NCI-H460 (cell line): ENCODE measurements around the gene WFDC6. TPM values are rescaled to one million over a fixed set of nuclear protein-coding genes. Genes with fewer than 3 reads are reported as not detected.
A peak's percentile ranks its signal among the peaks of the same experiment; 100 is the strongest.
"Not testable (repeated sequence)": the region's sequence is repeated elsewhere in the genome, so short reads cannot be mapped to it uniquely, and the experiment has no call there.

Experiments used
- DNase-seq: peaks from one replicate; pipeline ENCODE4 v3.0.0-alpha.2; 2016; ENCODE audit warnings: low read depth; ENCODE audit errors: extremely low read depth
- polyA plus RNA-seq: library from polyadenylated mRNA; depleted of rRNA; stranded (reverse); fragments of >200 nt; gene quantifications from 2 replicates; pipeline ENCODE4 v1.2.3, GENCODE V29; 2014; cell fraction: nucleus; rRNA removed
- total RNA-seq: library from RNA; depleted of rRNA; stranded (reverse); fragments of >200 nt; shearing (Covaris generic); gene quantifications from 2 replicates; pipeline ENCODE4 v1.2.3, GENCODE V29; 2014; rRNA removed

Gene WFDC6
- total RNA-seq: 0.22 TPM in 1 of 2 replicates, not detected in the other
- not detected in 2 replicates for polyA plus RNA-seq

DNA sequence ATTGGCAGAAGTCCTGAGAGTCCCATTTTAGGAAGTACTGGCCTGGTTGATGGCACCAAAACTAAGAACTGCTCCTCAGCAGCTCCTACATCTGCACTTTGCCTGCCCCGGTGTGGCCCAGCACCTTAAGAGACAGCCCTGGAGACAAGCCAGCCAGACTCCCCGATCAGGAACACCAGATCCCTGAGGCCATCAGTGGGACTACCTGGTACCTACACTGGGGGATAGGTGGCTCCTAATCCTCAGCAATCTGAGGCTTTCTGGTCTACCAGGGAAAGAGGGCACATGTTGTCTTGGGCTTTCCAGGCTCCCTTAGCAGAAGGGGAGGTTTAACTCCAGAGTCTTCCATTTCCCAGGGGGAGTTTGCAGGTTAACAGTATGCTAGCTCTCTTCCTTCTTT, at the start of gene WFDC6:
Gene WFDC6, minus strand, starts transcription at position 101 of the 400 bp plus-strand sequence. Its CDS starts 75 bp downstream, at position 26.
- no peak for DNase-seq

DNA sequence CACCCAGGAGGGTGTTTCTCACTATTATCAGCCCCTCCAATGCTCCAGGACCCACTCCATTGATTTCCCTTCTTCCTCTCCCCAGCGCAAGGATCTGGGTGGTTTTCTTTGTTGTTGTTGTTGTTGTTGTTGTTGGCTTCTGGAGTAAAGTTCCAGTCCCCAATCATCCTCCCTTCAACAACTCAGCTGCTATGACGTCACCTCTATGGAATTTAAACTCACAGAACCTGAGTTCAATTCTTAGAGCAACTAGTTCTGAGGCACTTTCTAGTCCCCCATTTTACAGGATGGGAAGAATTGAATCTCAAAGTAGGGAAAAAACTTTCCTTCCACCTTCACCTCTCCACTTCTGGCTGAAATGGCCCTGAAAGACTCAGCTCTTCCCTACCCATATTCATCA, 49.5 kb upstream of the WFDC6 start:
- DNase-seq: no peak

DNA sequence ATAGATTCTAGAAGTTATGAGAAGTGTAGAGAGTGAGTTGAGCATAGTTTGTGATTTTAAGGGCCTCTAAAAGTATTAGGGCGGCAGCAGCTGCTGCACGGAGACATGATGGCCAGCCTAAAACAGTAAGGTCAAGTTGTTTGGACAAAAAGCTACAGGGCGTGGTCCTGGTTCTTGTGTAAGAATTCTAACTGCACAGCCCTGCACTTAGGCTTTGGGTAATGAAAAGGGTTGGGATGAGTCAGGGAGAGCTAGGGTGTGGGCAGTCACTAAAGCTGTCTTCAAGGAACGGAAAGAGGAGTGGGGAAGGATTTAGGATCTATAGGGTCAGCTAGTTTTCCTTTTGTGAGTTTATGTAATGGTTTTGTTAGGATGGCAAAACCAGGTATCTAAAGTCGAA, 46.7 kb upstream of the WFDC6 start:
- not testable (repeated sequence) for DNase-seq

DNA sequence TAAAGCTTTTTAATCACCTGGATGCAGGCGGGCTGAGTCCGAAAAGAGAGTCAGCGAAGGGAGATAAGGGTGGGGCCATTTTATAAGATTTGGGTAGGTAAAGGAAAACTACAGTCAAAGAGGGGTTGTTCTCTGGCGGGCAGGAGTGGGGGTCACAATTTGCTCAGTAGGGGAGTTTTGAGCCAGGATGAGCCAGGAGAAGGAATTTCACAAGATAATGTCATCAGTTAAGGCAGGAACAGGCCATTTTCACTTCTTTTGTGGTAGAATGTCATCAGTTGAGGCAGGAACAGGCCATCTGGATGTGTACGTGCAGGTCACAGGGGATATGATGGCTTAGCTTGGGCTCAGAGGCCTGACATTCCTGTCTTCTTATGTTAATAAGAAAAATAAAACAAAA, 45.0 kb upstream of the WFDC6 start:
- not testable (repeated sequence) for DNase-seq

DNA sequence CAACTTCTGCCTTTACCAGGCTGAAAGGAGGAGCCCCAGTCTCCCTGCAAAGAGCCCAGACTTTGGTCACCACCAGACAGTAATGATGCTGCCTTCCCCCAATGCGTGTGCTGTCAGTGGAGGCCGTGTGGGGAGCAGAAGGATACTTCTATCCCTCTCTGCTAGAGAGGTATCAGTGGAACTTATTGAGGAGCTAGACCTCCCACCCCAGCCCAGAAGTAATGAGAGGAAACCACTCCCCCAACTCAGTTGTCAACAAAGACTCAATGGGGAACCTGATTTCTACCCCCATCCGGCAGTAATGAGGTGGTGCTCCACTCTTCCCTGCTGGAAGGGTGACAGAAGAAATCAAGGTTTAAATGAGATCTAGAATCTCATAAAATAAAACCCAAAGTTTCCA, 44.2 kb upstream of the WFDC6 start:
- no peak for DNase-seq

DNA sequence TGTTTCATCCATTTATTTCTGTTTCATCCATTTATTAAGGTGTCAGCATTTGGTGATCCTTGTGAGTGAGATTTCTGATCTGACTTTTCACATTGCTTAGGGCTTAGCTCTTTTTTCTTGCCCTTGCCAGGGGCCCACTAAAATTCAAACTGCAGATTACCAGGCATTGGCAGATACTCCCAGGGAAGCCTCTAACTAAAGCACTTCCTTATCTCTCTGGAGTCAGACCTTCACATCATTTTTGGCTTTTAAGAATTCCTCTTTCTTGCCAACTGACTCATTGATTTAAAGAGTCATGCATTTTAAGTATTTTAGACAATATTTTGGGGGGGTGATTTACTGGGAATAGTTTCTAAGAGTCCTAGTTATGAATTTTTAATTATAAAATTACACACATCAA, 42.4 kb upstream of the WFDC6 start:
- no peak for DNase-seq

DNA sequence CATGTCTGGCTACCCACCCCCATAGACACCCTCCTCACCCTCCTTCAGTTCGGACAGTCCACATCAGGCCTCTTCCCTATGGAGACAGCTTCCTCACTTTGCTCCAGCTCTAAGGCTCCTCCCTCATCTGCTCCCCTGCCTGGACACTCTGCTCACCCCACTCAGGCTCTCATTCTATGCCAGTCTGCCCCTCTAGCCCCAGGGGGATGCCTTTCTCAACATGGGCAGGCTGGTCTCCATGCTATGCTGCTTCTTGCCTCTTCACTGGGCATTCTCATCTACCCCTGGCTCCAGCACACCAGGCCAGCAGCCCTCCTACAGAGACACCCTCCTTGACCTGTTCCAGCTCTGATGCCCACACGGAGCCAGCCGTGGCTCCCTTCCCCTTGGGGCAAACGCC, 39.9 kb upstream of the WFDC6 start, which contains the start of gene WFDC8:
Gene WFDC8, minus strand, starts transcription at position 101 of the 400 bp plus-strand sequence. Its CDS starts 37 bp downstream, at position 64.
- DNase-seq: no peak

DNA sequence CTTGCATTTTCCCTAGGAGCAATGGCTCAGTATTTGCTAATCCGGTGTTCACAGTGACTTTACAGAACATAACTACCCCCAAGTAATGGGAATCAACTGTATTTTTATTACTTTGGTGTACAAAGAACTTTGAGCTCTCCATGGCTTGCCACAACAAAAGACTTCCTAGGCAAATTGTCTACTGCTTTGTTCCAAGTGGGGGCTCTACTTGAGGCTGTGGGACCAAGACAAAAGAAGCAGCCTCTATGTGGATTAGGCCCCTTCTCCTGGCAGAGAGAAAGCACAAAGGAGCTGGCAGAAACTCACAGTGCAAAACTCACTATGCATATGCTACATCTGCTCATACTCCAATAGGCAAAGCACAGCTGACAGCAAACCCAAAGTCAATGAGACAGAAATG, 38.9 kb upstream of the WFDC6 start:
- DNase-seq: no peak

DNA sequence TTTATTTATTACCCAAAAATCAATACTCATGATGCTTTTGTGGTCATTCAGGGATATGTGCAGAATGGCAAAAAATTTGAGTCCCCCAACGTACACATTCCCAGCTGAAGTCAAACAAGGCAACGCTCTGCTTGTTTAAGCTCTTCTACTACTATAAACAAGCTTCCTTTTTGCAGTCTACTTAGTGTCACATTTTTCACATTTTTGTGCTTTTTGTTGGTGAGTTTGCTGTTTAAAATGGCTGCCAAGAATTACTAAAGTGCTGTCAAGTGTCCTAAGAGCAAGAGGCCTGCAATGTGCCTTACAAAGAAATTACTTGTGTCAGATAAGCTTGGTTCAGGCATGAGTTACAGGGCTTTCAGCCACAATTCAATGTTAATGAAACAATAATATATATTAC, 37.7 kb upstream of the WFDC6 start:
- DNase-seq: no peak

DNA sequence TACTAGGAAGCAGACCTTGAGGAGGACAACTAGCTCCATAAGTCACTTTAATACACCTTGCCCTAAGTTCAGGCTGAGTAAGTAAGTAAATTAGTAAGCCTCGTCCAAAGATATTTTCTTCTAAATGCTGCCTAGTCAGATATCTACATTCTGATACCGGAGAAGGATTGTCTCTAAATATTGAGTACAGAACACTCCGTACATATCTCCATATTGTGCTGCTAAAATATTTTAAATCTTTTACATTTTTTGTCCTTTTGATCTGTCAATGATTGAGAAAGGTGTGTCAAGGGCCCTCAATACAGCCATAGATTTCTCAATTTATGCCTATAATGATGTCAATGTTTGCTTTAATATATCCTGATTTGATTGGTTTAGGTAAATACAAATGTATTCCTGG, 36.6 kb upstream of the WFDC6 start:
- DNase-seq: no peak

DNA sequence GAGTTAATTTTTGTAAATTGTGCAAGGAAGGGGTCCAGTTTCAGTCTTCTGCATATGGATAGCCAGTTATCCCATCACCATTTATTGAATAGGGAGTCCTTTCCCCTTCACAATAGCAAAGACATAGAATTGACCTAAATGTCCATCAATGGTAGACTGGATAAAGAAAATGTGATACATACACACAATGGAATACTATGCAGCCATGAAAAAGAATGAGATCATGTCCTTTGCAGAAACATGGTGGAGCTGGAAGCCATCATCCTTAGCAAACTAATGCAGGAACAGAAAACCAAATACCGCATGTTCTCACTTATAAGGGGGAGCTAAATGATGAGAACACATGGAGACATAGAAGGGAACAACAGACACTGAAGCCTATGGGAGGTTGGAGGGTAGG, 30.4 kb upstream of the WFDC6 start:
- not testable (repeated sequence) for DNase-seq

DNA sequence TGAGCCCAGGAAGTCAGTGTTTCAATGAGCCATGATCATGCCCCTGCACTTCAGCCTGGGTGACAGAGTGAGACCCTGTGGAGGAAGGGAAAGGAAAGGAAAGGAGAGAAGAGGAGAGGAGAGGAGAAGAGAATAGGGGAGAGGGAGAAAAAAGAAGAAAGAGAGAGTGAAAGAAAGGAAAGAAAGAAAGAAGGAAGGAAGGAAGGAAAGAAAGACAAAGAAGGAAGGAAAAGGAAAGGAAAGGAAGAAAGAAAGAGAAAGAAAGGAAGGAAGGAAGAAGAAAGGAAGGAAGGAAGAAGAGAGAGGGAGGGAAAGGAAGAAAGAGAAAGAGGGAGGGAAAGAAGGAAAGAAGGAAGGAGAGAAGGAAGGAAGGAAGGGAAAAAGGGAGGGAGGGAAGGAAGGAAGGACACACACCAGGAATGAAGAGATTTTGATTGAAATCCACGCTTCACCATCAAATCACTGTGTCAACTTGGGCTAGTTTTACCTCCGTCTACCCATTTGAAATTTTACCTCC, 25.5 kb upstream of the WFDC6 start:
- no peak for DNase-seq

DNA sequence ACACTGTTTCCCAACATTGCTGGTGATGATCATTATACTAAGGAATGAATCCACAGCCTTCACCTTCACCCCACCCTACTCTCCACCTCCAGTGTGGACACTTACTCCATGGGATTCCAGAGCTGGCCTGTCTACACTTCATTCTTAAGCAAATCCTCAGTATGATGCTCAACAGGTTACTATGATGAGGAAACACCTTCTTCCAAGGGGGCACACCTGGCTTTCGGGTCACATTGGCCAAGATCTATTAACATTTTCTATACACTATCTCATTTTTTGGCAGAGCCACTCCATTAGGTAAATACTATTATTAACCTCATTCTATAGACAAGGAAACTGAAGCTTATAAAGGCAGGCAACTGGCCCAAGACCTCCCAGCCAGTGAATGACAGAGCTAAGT, 15.9 kb upstream of the WFDC6 start:
- no peak for DNase-seq

DNA sequence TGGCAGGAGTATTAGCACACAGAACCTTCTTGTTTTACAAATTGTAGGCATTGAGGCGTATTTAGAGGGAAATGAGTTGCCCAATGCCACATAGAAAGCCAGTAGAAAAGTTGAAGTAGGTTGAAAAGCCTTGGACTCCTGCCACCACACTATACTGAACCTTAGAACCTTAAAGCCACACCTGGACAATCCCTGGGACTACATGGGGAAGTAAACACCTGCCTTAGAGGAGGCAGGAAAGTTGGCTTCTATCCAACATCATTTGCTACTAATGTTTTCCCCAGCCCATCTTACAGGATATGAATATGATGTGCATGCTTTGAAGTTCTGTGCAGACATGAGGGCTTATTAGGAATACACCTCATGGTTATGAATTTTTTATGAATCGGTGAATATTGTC, 13.2 kb upstream of the WFDC6 start:
- DNase-seq: no peak

DNA sequence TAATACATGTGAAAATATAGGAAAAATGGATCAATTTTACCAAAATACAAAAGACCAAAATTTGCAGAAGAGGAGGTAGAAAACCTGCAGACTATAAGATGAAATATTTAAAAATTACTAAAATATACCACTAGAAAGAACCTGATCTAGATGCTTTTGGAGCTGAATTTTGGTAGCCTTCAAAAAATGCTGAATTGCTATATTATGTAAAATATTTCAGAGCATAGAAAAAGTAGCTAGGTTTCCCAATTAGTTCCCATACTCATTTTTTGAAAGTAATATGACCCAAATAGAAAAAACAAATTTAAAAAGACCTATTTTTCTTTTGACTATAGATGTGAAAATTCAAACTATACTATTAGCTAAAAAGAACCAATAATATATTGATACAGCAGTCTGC, 11.5 kb upstream of the WFDC6 start:
- no peak for DNase-seq

DNA sequence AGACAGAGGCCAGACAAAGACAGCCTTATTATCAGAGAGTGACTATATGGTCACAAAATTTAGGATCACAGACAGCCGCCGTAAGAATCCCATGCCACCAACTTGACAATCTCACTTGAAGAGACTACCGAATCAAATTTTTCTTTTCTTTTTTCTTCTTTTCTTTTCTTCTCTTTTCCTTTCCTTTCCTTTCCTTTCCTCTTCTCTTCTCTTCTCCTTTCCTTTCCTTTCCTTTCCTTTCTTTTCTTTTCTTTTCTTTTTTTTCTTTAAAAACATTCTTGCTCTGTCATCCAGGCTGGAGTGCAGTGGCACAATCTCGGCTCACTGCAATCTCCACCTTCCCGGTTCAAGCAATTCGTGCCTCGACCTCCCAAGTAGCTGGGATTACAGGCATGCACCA, 9.1 kb upstream of the WFDC6 start:
- DNase-seq: no peak

DNA sequence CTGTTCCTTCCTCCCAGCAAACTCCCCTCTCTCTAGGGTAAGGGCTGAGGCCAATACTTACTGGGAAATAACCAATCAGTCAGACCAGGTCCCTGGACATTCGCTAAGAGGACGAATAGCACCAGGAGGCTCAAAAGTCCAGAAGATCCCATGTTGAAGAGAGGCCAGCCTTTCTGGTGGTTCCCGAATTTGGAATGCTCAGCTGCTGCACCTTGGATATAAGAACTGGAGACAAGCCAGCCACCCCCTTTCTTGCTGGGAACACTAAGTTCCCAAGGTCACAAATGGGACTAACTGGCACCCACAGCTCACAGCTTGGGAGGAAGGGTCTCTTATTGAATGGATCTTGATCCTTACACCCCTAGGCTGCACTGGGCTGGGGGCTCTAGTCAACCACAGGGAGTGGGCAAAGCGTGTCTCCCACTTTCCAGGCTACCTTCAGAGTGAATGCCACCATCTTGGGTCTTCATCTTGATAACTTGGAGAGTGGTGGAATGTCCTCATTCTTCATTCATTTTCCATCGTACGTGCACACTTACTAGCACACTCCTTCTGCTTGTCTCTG, 8.0 kb upstream of the WFDC6 start, which contains the start of gene EPPIN:
Gene EPPIN, minus strand, starts transcription at position 196 of the 565 bp plus-strand sequence. Its CDS starts 44 bp downstream, at position 152.
- DNase-seq: no peak

DNA sequence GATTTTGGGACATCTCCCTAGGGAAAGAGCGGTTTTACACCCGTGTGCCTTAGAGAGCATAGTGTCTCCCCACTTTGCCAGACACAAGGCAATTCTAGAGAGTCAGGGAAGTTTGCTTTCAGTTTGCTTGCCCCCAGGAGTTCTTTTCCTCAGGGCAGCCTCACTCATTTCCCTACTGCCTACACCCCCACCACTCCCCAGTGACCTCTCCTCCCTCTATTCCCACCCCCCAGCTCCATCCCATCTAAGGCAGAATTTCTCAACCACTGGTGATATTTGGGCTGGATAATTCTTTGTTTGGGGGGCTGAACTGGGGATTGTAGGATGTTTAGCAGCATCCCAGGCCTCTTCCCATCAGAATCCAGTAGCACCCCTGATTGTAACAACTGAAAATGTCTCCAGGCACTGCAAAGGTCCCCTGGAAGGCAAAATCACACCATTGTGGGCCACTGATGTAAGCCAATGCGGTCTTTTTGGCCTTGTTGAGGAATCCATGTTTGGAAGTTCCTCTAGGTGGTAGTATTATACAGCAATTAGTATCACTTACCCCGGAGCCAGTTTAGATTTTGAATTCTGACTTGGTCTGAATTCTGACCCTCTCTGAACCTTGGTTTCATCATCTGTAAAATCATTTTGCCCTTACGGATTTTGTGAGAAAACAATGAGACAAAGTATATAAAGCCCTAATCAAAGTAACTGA, 6.6 kb upstream of the WFDC6 start:
- peak; percentile 22 for DNase-seq

DNA sequence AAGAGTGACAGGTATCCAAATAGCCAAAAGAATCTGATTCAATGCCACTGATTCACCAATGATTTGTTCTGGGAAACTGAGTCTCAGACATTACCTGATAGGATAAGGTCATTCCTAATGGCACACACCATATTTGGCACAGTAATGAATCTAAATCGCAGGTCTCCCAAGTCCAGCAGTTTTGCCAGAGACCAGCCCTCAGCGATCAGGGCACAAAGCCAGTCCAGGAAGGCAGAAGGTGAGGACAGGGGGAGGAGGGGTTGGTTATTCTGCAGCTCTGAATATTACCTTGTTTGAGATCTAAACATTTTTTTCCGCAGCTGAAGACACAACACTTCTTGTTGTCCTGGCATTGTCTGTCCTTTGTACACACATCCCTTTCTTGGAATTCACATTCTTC, 6.1 kb upstream of the WFDC6 start:
- no peak for DNase-seq

DNA sequence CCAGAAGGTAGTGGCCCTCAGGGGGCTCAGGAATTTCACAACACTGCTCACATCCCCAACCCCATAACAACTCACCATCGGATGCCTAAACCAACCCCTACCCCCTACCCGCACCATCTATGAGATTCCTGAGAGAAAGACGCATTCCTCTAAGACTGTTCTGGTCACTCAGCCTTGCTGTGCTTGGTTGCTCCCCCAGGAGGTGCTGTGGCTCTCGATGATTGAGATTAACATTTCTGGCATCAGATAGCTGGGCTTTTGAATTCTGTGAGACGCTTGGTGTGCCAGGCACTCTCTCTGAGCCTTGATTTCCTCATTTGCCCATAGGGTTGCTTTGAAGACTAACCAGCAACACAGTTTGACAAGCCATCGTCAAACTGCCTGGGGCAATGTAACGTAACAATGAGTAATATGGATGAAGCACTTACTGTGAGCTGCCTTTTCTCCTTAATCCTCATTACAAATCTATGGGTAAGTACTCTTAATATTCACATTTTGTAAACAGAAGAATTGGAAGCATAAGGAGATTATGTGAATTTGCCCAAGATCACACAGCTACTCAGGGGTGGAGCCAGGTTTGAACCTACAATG, 978 bp downstream of the WFDC6 start:
- peak; percentile 42 for DNase-seq

DNA sequence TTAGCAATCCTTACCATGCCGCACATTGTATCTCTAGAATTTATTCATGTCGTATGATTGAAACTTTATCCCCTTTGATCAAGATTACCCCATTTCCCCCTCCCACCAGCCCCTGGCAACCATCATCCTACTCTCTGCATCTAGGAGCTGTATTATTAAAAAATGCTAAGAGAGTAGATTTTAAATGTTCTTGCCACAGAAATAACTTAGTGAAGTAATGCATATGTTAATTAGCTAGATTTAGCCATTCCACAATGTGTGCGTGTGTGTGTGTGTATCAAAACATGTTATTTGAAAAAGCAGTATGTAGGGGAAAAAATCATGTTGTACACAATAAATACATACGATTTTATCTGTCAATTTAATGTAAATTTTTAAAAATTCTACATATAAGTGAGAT, 12.0 kb downstream of the WFDC6 start:
- DNase-seq: no peak

DNA sequence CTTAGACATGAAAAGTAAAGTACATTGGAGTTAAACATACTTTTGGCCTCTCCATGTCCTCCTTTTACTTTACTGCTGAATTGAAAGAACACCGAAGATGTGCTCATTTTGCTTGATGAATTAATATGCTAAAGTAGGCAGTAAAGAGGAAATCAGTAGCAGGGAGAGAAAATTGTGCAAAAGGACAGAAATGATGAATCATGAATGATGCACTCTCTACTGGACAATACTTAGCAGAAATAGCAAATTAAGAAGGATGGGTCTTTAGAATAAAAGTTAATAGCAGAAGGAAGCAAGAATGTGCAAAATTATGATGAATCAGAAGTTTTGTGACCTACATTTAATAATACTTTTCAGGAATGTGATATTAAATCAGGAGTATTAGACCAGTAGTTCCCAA, 15.5 kb downstream of the WFDC6 start:
- DNase-seq: no peak
